GM06990 (cell line): ENCODE data around the gene SOX12.

ENCODE experiments used
- DNase-seq: peaks from one replicate; pipeline ENCODE4 v3.0.0-alpha.2; 2011; ENCODE audit not compliant: insufficient read length; ENCODE audit errors: extremely low read depth
- H3K27me3 ChIP-seq: replicated peaks from 2 replicates; pipeline ENCODE4 v1.6.0; 2011; ENCODE audit warnings: low read length; ENCODE audit not compliant: control insufficient read depth, insufficient read depth
- H3K36me3 ChIP-seq: 2 replicates; pipeline ENCODE4 v1.5.1; 2011; ENCODE audit warnings: low read length; ENCODE audit not compliant: control insufficient read depth, insufficient read depth
- H3K4me3 ChIP-seq: replicated peaks from 2 replicates; pipeline ENCODE4 v1.5.1; 2011; ENCODE audit warnings: low read depth, mild to moderate bottlenecking, control low read depth, low read length
- TF ChIP-seq, protein P1 (sequence below): IDR thresholded peaks from 2 replicates; pipeline ENCODE4 v1.5.1; 2011; ENCODE audit warnings: low read length, control low read depth, mild to moderate bottlenecking, inconsistent platforms; ENCODE audit not compliant: insufficient read depth, poor library complexity, severe bottlenecking

Gene SOX12

GRCh38 chr20:362271-363254, 37.2 kb downstream of the SOX12 start:
- DNase-seq, result peak; percentile 45
- Histone ChIP-seq H3K27me3 (no peaks in the 10 kb centered on the region), H3K4me3 (no peak overlapping the region), H3K36me3 (no peaks in the 10 kb centered on the region)
- TF ChIP-seq, protein P1, sequence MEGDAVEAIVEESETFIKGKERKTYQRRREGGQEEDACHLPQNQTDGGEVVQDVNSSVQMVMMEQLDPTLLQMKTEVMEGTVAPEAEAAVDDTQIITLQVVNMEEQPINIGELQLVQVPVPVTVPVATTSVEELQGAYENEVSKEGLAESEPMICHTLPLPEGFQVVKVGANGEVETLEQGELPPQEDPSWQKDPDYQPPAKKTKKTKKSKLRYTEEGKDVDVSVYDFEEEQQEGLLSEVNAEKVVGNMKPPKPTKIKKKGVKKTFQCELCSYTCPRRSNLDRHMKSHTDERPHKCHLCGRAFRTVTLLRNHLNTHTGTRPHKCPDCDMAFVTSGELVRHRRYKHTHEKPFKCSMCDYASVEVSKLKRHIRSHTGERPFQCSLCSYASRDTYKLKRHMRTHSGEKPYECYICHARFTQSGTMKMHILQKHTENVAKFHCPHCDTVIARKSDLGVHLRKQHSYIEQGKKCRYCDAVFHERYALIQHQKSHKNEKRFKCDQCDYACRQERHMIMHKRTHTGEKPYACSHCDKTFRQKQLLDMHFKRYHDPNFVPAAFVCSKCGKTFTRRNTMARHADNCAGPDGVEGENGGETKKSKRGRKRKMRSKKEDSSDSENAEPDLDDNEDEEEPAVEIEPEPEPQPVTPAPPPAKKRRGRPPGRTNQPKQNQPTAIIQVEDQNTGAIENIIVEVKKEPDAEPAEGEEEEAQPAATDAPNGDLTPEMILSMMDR, result peak; percentile 22

DNA sequence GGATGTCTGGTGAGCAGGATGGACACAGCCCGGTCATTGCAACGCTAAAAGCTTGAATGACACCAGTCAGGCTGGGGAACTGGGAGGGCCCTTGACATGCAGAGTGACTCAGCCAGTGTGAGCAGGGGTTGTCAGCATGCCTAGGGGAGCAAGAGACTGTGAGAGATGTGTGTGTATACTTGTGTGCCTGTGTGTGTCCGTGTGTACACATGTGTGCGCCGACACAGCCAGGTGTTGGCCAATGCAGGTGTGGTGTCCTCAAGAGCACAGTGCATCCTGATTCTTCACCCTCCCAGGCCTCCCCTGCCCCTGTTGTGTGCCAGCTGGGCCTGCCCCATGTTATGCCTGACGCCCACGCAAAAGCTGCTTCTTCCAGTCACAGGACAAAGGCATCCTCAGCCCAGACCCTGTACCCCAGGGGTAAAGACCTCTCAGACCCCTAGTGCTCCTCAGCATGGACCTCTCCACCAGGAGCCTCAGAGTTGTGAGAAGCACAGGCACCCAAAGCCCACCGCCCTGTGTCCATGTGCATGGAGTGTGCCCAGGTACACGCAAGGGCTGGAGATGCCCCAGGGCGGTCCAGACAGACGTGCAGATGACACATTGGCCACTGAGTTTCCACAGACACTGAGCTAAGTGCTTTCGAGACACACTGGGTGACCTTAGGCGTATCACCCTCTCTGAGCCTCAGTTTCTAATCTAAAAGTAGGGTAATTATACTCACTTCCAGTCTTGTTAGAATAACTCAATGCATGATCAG, 38.1 kb downstream of the SOX12 start:
- Histone ChIP-seq H3K36me3 (no peaks in the 10 kb centered on the region), H3K27me3 (no peaks in the 10 kb centered on the region), H3K4me3 (no peak overlapping the region)
- no peak for DNase-seq
- TF ChIP-seq, protein P1, result no peak

GRCh38 chr20:364905-365794, 39.8 kb downstream of the SOX12 start:
- Histone ChIP-seq H3K4me3 (no peak overlapping the region), H3K36me3 (no peaks in the 10 kb centered on the region), H3K27me3 (no peaks in the 10 kb centered on the region)
- no peak for DNase-seq
- TF ChIP-seq, protein P1, result no peak

DNA sequence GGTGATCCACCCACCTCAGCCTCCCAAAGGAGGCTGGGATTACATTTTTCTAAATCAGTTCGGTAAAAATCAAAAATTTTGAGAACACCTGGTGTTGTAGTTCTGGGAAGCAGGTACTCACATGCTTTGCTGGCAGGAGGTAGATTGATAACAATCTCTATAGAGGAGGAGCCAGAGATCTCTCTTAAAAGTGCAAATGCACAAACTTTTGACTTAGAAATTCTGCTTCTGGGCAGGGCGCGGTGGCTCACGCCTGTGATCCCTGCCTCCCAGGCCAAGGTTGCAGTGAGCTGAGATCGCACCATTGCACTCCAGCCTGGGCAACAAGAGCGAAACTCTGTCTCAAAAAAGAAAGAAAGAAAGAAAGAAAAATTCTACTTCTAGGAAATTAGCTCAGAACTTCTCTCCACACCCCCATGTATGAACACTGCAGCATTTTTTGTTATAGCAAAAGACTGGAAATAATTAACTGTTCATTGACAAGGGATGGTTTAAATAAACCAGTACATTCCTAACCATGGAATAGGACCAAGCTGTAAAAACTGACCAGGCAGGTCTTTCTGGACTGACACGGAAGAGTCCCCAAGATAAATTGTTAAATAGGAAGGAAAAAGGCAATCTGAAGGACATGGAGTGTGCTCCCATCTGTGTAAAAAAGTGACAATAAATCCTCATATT, 40.8 kb downstream of the SOX12 start:
- TF ChIP-seq, protein P1, result no peak

More for the DNA sequence above, 40.8 kb downstream of the SOX12 start:
- H3K27me3 ChIP-seq, result no peaks in the 10 kb centered on the region
- H3K4me3 ChIP-seq, result no peak overlapping the region
- H3K36me3 ChIP-seq, result no peaks in the 10 kb centered on the region
- DNase-seq, result no peak
